NB4 (cell line): Measurements from ENCODE around the gene RAB24.

Experiments used
- POLR2A ChIP-seq: IDR thresholded peaks from 2 replicates; pipeline ENCODE4 v1.6.1; 2011; ENCODE audit warnings: mild to moderate bottlenecking; ENCODE audit not compliant: insufficient read length; ENCODE audit errors: extremely low read depth
- TF ChIP-seq, protein P1 (sequence below): IDR thresholded peaks from one replicate; pipeline ENCODE4 v1.5.1; 2012; ENCODE audit warnings: low read depth, low read length
- TF ChIP-seq, protein P2 (sequence below): IDR thresholded peaks from 2 replicates; pipeline ENCODE4 v1.6.1; 2011; ENCODE audit warnings: low read depth, low read length

DNA sequence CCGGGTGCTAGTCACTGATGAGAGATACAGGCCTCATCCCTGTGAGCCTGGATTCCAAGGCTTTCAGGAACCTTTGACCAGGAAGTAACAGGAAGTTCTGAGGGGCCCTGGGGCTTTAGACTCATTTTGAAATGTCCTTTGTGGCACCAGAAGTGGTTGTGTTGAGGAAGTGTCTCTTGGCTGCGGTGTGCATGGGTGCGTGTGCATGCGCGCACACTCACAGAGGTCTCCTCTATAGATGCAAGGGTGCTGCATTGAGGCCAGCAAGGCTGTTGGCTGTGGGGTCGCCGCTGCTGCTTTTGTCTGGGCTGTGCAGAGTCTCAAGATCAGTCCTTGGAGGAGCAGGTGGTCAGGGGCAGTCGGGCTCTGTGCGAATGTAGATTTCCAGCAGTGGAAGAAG lies 7.6 kb downstream of the RAB24 start:
- TF ChIP-seq, protein P1, sequence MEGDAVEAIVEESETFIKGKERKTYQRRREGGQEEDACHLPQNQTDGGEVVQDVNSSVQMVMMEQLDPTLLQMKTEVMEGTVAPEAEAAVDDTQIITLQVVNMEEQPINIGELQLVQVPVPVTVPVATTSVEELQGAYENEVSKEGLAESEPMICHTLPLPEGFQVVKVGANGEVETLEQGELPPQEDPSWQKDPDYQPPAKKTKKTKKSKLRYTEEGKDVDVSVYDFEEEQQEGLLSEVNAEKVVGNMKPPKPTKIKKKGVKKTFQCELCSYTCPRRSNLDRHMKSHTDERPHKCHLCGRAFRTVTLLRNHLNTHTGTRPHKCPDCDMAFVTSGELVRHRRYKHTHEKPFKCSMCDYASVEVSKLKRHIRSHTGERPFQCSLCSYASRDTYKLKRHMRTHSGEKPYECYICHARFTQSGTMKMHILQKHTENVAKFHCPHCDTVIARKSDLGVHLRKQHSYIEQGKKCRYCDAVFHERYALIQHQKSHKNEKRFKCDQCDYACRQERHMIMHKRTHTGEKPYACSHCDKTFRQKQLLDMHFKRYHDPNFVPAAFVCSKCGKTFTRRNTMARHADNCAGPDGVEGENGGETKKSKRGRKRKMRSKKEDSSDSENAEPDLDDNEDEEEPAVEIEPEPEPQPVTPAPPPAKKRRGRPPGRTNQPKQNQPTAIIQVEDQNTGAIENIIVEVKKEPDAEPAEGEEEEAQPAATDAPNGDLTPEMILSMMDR = no peak
- no peak for TF ChIP-seq POLR2A
- TF ChIP-seq, protein P2, sequence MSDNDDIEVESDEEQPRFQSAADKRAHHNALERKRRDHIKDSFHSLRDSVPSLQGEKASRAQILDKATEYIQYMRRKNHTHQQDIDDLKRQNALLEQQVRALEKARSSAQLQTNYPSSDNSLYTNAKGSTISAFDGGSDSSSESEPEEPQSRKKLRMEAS = no peak
